IMR-90 (cell line): ENCODE measurements around the gene DYNLT5. TPM values are rescaled to one million over a fixed set of nuclear protein-coding genes. Genes with fewer than 3 reads are reported as not detected.
"Not testable (repeated sequence)": the region's sequence is repeated elsewhere in the genome, so short reads cannot be mapped to it uniquely, and the experiment has no call there.

Experiments
- ATAC-seq: fragments of 200-7000 bp; cut with Tn5 transposase; 2 replicates; pipeline ENCODE4 v1.9.1; 2020; ENCODE audit warnings: low read depth, mild to moderate bottlenecking, moderate library complexity
- BruUV-seq: library from RNA; stranded (reverse); fragments of 400-500 nt; replicated peaks from 2 replicates; lab custom pipeline; 2021; lab: Mats Ljungman, UMichigan
- CTCF ChIA-PET: fragments of 300-600 bp; formaldehyde crosslinking; extraction: SDS; loops from one replicate; lab custom pipeline; 2021; ENCODE audit warnings: antibody characterized with exemption; lab: Yijun Ruan, JAX
- POLR2A ChIA-PET: fragments of 300-600 bp; sonication (Branson Sonifier 250); formaldehyde crosslinking; loops from one replicate; lab custom pipeline; 2022; ENCODE audit warnings: antibody characterized with exemption; ENCODE audit not compliant: unreplicated experiment; lab: Charles Lee
- DNase-seq: peaks from one replicate; pipeline ENCODE4 v3.0.0; 2013
- H2AFZ ChIP-seq: replicated peaks from 2 replicates; pipeline ENCODE3; 2013; ENCODE audit warnings: low read length, mild to moderate bottlenecking; ENCODE audit not compliant: poor library complexity
- H2AK5ac ChIP-seq: 2 replicates; pipeline ENCODE4 v1.6.1; 2013; ENCODE audit warnings: low read depth, low read length, inconsistent platforms
- H2AK9ac ChIP-seq: replicated peaks from 2 replicates; pipeline ENCODE3; 2013; ENCODE audit warnings: mild to moderate bottlenecking, low read depth, low read length, moderate library complexity; ENCODE audit not compliant: poor library complexity
- H2BK120ac ChIP-seq: 2 replicates; pipeline ENCODE4 v1.6.1; 2013; ENCODE audit warnings: low read depth, low read length, inconsistent platforms
- H2BK15ac ChIP-seq: 3 replicates; pipeline ENCODE4 v1.6.1; 2013; ENCODE audit warnings: low read depth, low read length, inconsistent platforms
- H2BK20ac ChIP-seq: 2 replicates; pipeline ENCODE4 v1.6.1; 2013; ENCODE audit warnings: low read depth, mild to moderate bottlenecking, inconsistent platforms, low read length, moderate library complexity
- H2BK5ac ChIP-seq: 2 replicates; pipeline ENCODE4 v1.6.1; 2013; ENCODE audit warnings: mild to moderate bottlenecking, low read depth, low read length, inconsistent platforms; ENCODE audit not compliant: poor library complexity, severe bottlenecking
- H3K14ac ChIP-seq: replicated peaks from 2 replicates; pipeline ENCODE4 v1.6.1; 2013; ENCODE audit warnings: low read depth, low read length, inconsistent platforms
- H3K18ac ChIP-seq: 2 replicates; pipeline ENCODE4 v1.6.1; 2013; ENCODE audit warnings: low read depth, low read length, control low read depth
- H3K23ac ChIP-seq: 2 replicates; pipeline ENCODE4 v1.6.1; 2013; ENCODE audit warnings: low read depth, low read length, inconsistent platforms
- H3K27ac ChIP-seq: 2 replicates; pipeline ENCODE4 v1.5.1; 2013; ENCODE audit warnings: mild to moderate bottlenecking, control low read depth, low read length; ENCODE audit not compliant: insufficient read depth
- H3K27me3 ChIP-seq: 2 replicates; pipeline ENCODE4 v1.6.1; 2013; ENCODE audit warnings: low read length; ENCODE audit not compliant: control insufficient read depth, insufficient read depth
- H3K36me3 ChIP-seq: 2 replicates; pipeline ENCODE4 v1.6.1; 2013; ENCODE audit warnings: low read length, mixed read lengths; ENCODE audit not compliant: control insufficient read depth, insufficient read depth
- H3K4ac ChIP-seq: 2 replicates; pipeline ENCODE4 v1.6.1; 2013; ENCODE audit warnings: low read depth, low read length, inconsistent platforms
- H3K4me1 ChIP-seq: 2 replicates; pipeline ENCODE4 v1.6.1; 2013; ENCODE audit warnings: low read length, mixed read lengths; ENCODE audit not compliant: control insufficient read depth, insufficient read depth
- H3K4me2 ChIP-seq: 2 replicates; pipeline ENCODE4 v1.6.1; 2013; ENCODE audit warnings: low read depth, mild to moderate bottlenecking, control low read depth, low read length, moderate library complexity
- H3K4me3 ChIP-seq: 2 replicates; pipeline ENCODE4 v1.5.1; 2013; ENCODE audit warnings: low read depth, mild to moderate bottlenecking, control low read depth, low read length, moderate library complexity; ENCODE audit not compliant: insufficient read depth
- H3K56ac ChIP-seq: 2 replicates; pipeline ENCODE4 v1.6.1; 2013; ENCODE audit warnings: low read length, inconsistent platforms; ENCODE audit not compliant: insufficient read depth; ENCODE audit errors: extremely low read depth
- H3K79me1 ChIP-seq, 2 experiments: 2 replicates each; pipeline ENCODE4 v1.6.1; 2013; ENCODE audit warnings: low read length in 2 of 2, inconsistent platforms in 1 of 2, low read depth in 1 of 2
- H3K9ac ChIP-seq: 2 replicates; pipeline ENCODE4 v1.6.1; 2013; ENCODE audit warnings: low read depth, low read length, control low read depth
- H3K9me1 ChIP-seq: 2 replicates; pipeline ENCODE4 v1.6.1; 2013; ENCODE audit warnings: low read length, inconsistent platforms; ENCODE audit not compliant: insufficient read depth
- H3K9me3 ChIP-seq: 2 replicates; pipeline ENCODE4 v1.6.1; 2013; ENCODE audit warnings: low read length; ENCODE audit not compliant: control insufficient read depth, insufficient read depth
- H4K20me1 ChIP-seq: 2 replicates; pipeline ENCODE4 v1.6.1; 2013; ENCODE audit warnings: low read length, inconsistent platforms; ENCODE audit not compliant: insufficient read depth
- H4K5ac ChIP-seq: 2 replicates; pipeline ENCODE4 v1.6.1; 2013; ENCODE audit warnings: mild to moderate bottlenecking, low read depth, low read length, control low read depth
- H4K8ac ChIP-seq, 2 experiments: 2 replicates each; pipeline ENCODE4 v1.6.1; 2013; ENCODE audit warnings: low read depth in 2 of 2, low read length in 2 of 2, control low read depth in 1 of 2, inconsistent platforms in 1 of 2
- H4K91ac ChIP-seq: 2 replicates; pipeline ENCODE4 v1.6.1; 2013; ENCODE audit warnings: low read depth, low read length, inconsistent platforms; ENCODE audit not compliant: insufficient read depth
- BHLHE40 ChIP-seq: fragments of 150-350 bp; IDR thresholded peaks from 2 replicates; pipeline ENCODE4 v1.6.1; 2016; ENCODE audit warnings: mild to moderate bottlenecking, low read depth, low read length
- ELK1 ChIP-seq: fragments of 150-350 bp; IDR thresholded peaks from 2 replicates; pipeline ENCODE4 v1.6.1; 2016; ENCODE audit warnings: low read depth, mild to moderate bottlenecking, low read length, moderate library complexity, borderline replicate concordance
- FOS ChIP-seq: fragments of 150-350 bp; IDR thresholded peaks from 2 replicates; pipeline ENCODE4 v1.6.1; 2016; ENCODE audit warnings: low read depth, low read length
- POLR2A ChIP-seq: IDR thresholded peaks from 2 replicates; pipeline ENCODE4 v1.6.1; 2012; ENCODE audit warnings: mild to moderate bottlenecking, low read depth, low read length
- RAD21 ChIP-seq: IDR thresholded peaks from 2 replicates; pipeline ENCODE4 v1.6.1; 2012; ENCODE audit warnings: low read length, improper control_type of control experiment
- RCOR1 ChIP-seq: IDR thresholded peaks from 2 replicates; pipeline ENCODE4 v1.6.1; 2012; ENCODE audit warnings: mild to moderate bottlenecking, low read length, improper control_type of control experiment; ENCODE audit not compliant: insufficient replicate concordance
- RFX5 ChIP-seq: IDR thresholded peaks from 2 replicates; pipeline ENCODE4 v1.8.0; 2012; ENCODE audit warnings: low read depth, mild to moderate bottlenecking, low read length, moderate library complexity
- WGBS, 2 experiments: methylation state at CpG; one replicate each; pipeline versions ENCODE4 v1.1.5 to v1.1.7; 2013; ENCODE audit warnings: missing lambda C conversion rate in 2 of 2; ENCODE audit not compliant: insufficient read length in 1 of 2; ENCODE audit errors: extremely low coverage in 2 of 2; 5-methylcytosine and 5-hydroxymethylcytosine counted together
- dilution Hi-C: fragments of 300-500 bp; cut with HindIII; formaldehyde crosslinking; loops from one replicate; pipeline ENCODE4 v1.14.3; 2018; ENCODE audit warnings: low sequenced_read_pairs; ENCODE audit not compliant: unreplicated experiment
- in situ Hi-C: fragments of 300-500 bp; cut with MboI; formaldehyde crosslinking; loops from 3 replicates; pipeline ENCODE4 v1.14.3; 2019; ENCODE audit warnings: low sequenced_read_pairs, inconsistent platforms, mixed read lengths
- intact Hi-C: fragments of 100-400 bp; cut with micrococcal nuclease; formaldehyde crosslinking; loops from 2 replicates; pipeline ENCODE4 v1.10.0; 2022
- polyA plus RNA-seq, 3 experiments: library from polyadenylated mRNA; depleted of rRNA; stranded (reverse); fragments of >200 nt; gene quantifications; 2 replicates each; pipeline ENCODE4 v1.2.3, GENCODE V29; 2012; ENCODE audit warnings: low replicate concordance in 1 of 3
- total RNA-seq: library from RNA; depleted of rRNA; stranded (reverse); fragments of >200 nt; gene quantifications from 2 replicates; pipeline ENCODE4 v1.2.3, GENCODE V29; 2012

DYNLT5 gene
- total and polyA plus RNA-seq, 2 of the 4 experiments (the other 2 are of a cell fraction): 0.12 to 0.18 TPM

- no CpG with 5 or more reads among the region's 7 CpGs for WGBS, 2 experiments
- dilution Hi-C loops: no loop called here
Measured at GRCh38 chr1:66733348-66734017, 18.8 kb upstream of the DYNLT5 start.

GRCh38 chr1:66734531-66734930 lies 17.7 kb upstream of the DYNLT5 start:
- H2BK5ac ChIP-seq, H2AK9ac ChIP-seq, H3K27me3 ChIP-seq, H4K5ac ChIP-seq, H3K18ac ChIP-seq, H3K9ac ChIP-seq, H2BK20ac ChIP-seq, ATAC-seq, CTCF ChIA-PET, H3K9me1 ChIP-seq, BruUV-seq, POLR2A ChIA-PET, H3K23ac ChIP-seq, H3K79me1 ChIP-seq, H3K4me3 ChIP-seq, DNase-seq, H3K9me3 ChIP-seq, H2BK15ac ChIP-seq, H4K91ac ChIP-seq, H4K20me1 ChIP-seq, H2BK120ac ChIP-seq, H4K8ac ChIP-seq, H3K4me2 ChIP-seq, dilution Hi-C loops, H3K27ac ChIP-seq, H2AK5ac ChIP-seq, H3K4me1 ChIP-seq, intact Hi-C loops, H2AFZ ChIP-seq, H3K4ac ChIP-seq, H3K14ac ChIP-seq, H3K56ac ChIP-seq: not testable (repeated sequence)
- peaks cover 28% of the 10 kb centered on the region for H3K36me3 ChIP-seq
- in situ Hi-C loops: loop anchor here (25.0 kb wide), 1 partner anchor 472 kb away; no protein-coding TSS in a partner anchor
- WGBS, 2 experiments: 100% methylated on average over 1 of the region's 6 CpGs; no CpG with 5 or more reads in 1 of the 2 experiments

More at GRCh38 chr1:66733348-66734017, 18.8 kb upstream of the DYNLT5 start:
- ChIA-PET POLR2A (no interaction called here), CTCF (no interaction called here)
- H2BK15ac ChIP-seq: no peak overlapping the region
- intact Hi-C loops (no loop called here), in situ Hi-C loops (loop anchor here (25.0 kb wide), 1 partner anchor 471 kb away; no protein-coding TSS in a partner anchor)
- H3K9ac ChIP-seq: no peak overlapping the region
- no peak overlapping the region for H4K91ac ChIP-seq
- H3K18ac ChIP-seq: no peak overlapping the region
- H2BK5ac ChIP-seq: peak overlapping the region; percentile 12
- peaks cover 3% of the 10 kb centered on the region; the same call in 1 of the 2 replicates for H4K20me1 ChIP-seq
- no peak overlapping the region for H3K4me3 ChIP-seq
- ATAC-seq: no peak
- H2AFZ ChIP-seq: no peak overlapping the region
- peaks cover 3% of the 10 kb centered on the region for H3K4me1 ChIP-seq
- no peak overlapping the region for H4K8ac ChIP-seq
- no peaks in the 10 kb centered on the region for H3K27me3 ChIP-seq
- H2BK120ac ChIP-seq: no peak overlapping the region
- H3K23ac ChIP-seq: no peak overlapping the region
- no peak overlapping the region for H3K27ac ChIP-seq
- H3K4me2 ChIP-seq: no peak overlapping the region
- H3K36me3 ChIP-seq: peaks cover 22% of the 10 kb centered on the region
- no peak overlapping the region for H2BK20ac ChIP-seq
- no peak for TF ChIP-seq RAD21
- no peak for TF ChIP-seq ELK1
- no peak for TF ChIP-seq BHLHE40
- no peak for TF ChIP-seq RFX5
- no peak for TF ChIP-seq POLR2A
- no peak for TF ChIP-seq RCOR1
- no peak for TF ChIP-seq FOS
- peaks cover 0 to 5% of the 10 kb centered on the region in 2 experiments; a peak in 2 of 4 replicates for H3K79me1 ChIP-seq
- no peak for DNase-seq
- H3K9me3 ChIP-seq: no peaks in the 10 kb centered on the region
- no peak overlapping the region for H2AK9ac ChIP-seq
- no peak overlapping the region for H4K5ac ChIP-seq
- H3K14ac ChIP-seq: no peak overlapping the region
- H3K4ac ChIP-seq: no peak overlapping the region
- H3K9me1 ChIP-seq: peaks cover 5% of the 10 kb centered on the region; the same call in 1 of the 2 replicates
- H2AK5ac ChIP-seq: no peak overlapping the region
- H3K56ac ChIP-seq: no peak overlapping the region
- BruUV-seq: TSS peak; percentile 2
